ENCODE data around the gene SOD3.

DNA sequence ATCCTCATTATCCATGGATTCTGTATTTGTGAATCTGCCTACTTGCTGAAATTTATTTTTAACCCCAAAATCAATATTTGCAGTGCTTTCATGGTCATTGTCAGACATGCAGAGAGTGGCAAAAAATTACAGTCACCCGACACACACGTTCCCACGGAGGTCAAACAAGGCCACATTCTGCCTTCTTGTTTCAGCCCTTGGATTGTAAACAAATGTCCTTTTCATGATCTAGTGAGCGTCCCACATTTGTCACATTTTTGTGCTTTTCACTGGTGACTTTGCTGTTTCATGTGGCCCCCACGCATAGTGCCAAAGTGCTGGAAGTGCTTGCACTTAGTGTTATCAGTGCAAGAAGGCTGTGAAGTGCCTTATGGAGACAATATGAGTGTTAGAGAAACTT lies 45.0 kb downstream of the SOD3 start:
- TF ChIP-seq, protein P1, sequence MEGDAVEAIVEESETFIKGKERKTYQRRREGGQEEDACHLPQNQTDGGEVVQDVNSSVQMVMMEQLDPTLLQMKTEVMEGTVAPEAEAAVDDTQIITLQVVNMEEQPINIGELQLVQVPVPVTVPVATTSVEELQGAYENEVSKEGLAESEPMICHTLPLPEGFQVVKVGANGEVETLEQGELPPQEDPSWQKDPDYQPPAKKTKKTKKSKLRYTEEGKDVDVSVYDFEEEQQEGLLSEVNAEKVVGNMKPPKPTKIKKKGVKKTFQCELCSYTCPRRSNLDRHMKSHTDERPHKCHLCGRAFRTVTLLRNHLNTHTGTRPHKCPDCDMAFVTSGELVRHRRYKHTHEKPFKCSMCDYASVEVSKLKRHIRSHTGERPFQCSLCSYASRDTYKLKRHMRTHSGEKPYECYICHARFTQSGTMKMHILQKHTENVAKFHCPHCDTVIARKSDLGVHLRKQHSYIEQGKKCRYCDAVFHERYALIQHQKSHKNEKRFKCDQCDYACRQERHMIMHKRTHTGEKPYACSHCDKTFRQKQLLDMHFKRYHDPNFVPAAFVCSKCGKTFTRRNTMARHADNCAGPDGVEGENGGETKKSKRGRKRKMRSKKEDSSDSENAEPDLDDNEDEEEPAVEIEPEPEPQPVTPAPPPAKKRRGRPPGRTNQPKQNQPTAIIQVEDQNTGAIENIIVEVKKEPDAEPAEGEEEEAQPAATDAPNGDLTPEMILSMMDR (conservative IDR thresholded peaks at IDR 0.05): no peak
- TF ChIP-seq ZFX (IDR thresholded peaks at IDR 0.05): no peak
